IPS-18c (cell line): ENCODE measurements around the gene SGCD.

Source experiments
- H3K4me3 ChIP-seq: 2 replicates; pipeline ENCODE4 v1.7.0; 2013; ENCODE audit warnings: low read depth, mild to moderate bottlenecking, low read length, moderate library complexity; ENCODE audit not compliant: insufficient read depth
- H3K9me3 ChIP-seq: one replicate; pipeline ENCODE4 v1.6.1; 2013; ENCODE audit warnings: mild to moderate bottlenecking, low read length, moderate library complexity; ENCODE audit not compliant: control insufficient read depth, insufficient read depth

The SGCD gene

DNA sequence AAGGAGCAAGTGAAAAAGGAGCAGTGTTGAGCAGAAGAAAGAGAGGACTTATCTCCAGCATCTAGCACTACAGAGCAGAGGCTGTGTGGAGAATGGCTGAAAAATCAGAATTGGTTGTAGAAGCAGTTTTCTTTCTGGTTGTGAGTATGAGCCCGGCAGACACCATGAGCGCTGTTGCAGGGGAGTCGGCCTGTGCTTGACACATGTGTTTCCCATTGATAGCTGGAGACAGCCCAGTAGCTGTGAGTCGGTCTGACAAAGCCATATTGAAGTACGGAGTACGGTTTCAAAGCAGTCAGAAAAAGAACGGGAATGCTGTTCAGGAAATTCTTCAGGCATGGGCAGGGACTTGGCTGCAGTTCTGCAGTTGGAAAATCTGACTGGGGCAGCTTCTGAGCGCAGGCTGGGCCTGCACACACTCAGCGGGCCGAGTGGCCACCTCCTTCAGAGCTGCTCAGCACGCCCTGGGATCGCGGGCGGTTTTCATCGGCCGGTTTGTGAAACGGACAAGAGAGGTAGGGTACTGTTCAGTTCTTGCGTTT, at the start of gene SGCD:
SGCD (plus strand) TSS at position 447 of the 542 bp plus-strand sequence.
- H3K4me3 ChIP-seq = no peak within 1 kb of the TSS
- H3K9me3 ChIP-seq = no peaks in the 10 kb centered on the region

DNA sequence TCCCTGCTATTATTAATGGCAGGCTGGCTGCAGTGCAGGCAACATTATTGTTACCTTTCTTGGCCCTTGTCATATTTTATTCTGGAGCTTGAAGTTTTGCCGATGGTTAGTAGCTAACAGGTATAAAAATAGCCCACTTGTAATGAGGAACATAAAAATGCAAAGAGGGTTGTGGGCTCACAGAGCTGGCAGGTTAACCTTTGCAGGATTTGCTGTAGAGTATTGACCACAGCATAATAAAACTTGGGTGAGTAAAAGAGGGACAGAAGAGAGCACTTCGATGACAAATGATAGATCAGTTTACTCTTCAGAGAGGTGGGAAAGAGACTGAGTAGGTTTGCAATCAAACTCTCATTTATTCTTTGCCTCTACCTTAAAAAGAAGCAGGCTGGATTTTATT, 49.7 kb upstream of the SGCD start:
- Histone ChIP-seq H3K9me3 (no peaks in the 10 kb centered on the region), H3K4me3 (no peak overlapping the region)

DNA sequence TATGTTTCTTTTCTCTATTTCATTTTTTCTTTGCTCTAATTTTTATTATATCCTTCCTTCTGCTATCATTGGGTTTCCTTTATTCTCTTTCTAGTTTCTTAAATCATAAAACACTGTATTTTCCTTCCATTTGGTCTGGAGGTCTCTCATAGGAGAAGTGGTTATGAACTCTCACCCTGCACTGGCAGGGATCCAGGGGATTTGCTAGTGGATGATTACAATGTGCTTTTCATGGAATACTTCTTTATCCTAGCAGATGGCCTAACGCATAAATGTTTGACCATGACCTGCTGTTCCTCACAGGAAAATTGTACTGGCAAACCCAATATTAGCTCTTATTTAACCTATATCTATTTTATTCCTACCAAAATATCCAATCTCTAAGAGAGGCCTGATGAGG, 31.5 kb upstream of the SGCD start:
- Histone ChIP-seq H3K4me3 (no peak overlapping the region), H3K9me3 (no peaks in the 10 kb centered on the region)

DNA sequence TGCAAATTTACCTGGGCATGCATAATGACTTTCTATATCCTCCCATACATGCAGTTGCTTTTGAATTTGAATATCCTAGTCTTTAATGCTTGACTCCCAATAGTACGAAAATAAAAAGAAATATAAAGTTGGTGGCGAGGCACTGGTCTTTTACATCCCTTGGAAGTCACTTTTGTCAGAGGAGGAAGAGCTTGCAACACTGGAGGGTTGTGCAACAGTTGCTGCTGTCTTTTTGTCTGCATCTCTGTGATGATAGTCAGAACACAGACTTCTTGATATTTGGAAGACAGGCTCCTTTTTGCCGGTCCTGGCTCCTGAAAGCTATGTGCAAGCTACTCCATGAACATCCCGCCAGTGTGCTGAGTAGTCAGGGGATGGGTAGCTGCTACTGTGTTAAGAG, 16.8 kb upstream of the SGCD start:
- Histone ChIP-seq H3K4me3 (no peak overlapping the region), H3K9me3 (no peaks in the 10 kb centered on the region)

DNA sequence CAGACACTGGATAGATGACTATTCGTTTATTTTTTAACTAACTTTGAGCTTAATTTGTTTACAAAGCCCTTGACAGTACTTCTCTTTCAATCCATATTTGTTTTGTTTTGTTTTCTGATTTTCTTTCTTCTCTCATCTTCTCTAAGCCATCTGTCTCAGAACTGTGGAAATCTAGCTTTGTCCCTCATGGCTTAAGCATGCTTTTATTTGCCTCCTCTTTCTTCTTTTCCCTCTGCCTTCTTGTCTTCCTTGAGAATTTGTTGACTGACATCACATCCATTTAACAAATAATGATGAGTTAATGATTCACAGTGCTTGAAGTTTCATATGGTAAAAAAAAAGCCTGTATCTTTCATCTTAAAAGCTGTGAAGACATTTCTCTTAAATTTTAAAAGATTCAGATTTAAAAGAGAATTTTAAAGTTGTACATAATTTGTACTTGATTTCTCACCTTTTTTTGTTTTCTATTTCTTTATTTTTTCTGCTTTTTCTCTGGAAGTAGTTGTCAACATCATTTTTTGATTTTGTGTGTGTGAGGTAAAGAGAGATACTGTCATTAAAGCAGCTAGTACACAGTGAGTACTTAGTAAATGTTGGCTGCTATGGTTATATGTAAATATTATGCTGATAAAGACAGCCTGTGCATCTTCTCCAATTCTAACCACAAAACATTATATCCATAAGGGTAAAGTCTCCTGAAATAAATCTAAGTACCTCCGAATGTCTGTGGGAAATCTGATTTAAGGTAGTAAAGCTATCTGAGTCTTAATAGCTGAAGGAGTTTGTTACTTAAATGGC, 13.9 kb upstream of the SGCD start:
- Histone ChIP-seq H3K4me3 (no peak overlapping the region), H3K9me3 (no peaks in the 10 kb centered on the region)

DNA sequence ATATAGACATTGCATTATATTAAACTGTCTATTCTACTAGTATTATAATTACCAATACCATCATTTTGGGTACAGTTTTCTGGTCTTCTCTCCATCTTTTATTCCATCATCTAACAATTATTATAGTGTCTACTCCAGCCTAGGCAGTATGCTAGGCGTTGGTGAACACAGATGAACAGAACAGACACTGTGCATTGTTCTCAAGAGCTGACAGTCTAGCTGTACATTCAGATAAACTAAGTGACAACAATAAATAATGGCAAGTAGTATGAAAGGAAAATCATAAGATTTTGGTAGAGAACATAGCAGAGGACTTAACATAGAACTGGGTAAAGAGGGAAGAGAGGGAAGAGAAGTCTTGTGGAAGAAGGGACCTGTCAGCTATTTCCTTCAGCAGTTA, 12.5 kb upstream of the SGCD start:
- Histone ChIP-seq H3K4me3 (no peak overlapping the region), H3K9me3 (no peaks in the 10 kb centered on the region)

DNA sequence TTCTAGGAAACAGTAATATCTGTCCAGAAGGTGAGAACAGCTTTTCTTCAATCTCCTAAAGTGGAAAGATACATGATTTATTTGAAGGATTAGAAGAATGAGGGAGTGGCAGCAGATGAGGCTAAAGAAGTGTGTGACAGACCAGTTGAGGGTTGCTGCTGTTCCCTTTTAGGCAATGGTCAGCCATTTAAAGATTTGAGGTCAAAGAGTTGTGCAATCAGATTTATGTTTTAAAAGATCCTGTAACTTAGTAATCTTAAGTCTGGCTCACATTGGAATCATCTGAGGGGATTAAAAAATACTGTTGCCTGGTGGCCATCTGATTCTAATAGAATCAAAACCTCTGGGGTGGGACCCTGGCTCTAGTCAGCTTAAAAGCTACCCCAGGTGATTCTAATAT, 4.3 kb upstream of the SGCD start:
- no peak overlapping the region for H3K4me3 ChIP-seq
- no peaks in the 10 kb centered on the region for H3K9me3 ChIP-seq

DNA sequence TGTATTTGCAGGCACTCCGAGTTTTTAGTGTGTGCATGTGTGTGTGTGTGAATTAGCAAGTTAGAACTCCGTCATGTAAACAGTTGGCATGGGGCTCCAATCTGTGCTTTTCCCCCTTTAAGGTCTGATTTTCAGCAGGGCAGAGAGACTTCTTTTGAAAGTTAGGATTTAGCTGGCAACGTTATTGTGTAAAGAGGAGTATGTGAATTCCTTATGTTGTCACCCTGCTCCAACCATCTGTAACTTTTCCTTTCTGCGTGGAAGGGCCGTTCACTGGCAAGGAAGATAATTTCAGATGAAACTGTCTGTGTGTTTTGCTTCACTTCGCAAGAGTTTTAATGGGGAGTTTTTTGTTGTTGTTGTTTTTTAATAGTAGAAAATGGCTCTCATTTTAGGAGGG, 332 bp downstream of the SGCD start:
- Histone ChIP-seq H3K9me3 (no peaks in the 10 kb centered on the region), H3K4me3 (no peak overlapping the region)

DNA sequence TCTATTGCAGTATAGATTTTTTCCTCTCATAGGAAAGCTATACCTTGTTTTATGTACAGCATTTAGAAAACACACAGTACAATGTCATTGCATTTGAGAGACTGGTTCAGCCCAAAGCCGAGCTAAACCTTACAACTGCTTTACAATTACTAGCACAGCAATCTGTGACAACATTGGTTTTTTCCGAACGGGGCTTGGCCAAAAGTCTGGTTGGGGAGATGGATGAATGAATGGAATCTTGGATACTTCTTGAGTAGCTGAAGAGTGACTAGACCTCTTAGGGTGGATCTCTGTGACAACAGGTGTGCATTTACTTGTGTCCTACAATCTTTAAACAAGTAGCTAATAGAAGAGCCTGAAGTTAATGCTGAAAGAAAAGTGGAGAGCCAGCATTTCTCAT, 1.2 kb downstream of the SGCD start:
- Histone ChIP-seq H3K9me3 (no peaks in the 10 kb centered on the region), H3K4me3 (no peak overlapping the region)

DNA sequence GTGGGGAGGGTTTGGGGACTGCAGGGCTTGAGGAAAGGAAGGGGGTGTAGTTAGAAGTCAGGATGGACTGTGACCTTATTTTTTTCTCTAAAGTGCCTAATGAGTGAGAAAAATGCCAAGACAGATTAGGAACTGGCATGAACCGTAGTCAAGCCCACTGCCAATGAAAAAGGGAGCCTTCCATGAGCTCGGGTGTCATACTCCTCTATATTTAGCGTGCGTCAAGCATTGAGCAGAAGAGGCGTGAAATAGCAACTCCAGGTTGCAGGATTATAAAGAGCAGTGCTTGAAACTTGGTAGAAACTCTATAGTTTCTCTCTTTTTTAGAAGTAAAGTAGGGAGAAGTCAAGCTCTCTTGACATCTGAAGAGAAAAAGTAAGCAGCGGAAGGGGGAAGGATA, 1.8 kb downstream of the SGCD start:
- H3K4me3 ChIP-seq = no peak overlapping the region
- no peaks in the 10 kb centered on the region for H3K9me3 ChIP-seq

DNA sequence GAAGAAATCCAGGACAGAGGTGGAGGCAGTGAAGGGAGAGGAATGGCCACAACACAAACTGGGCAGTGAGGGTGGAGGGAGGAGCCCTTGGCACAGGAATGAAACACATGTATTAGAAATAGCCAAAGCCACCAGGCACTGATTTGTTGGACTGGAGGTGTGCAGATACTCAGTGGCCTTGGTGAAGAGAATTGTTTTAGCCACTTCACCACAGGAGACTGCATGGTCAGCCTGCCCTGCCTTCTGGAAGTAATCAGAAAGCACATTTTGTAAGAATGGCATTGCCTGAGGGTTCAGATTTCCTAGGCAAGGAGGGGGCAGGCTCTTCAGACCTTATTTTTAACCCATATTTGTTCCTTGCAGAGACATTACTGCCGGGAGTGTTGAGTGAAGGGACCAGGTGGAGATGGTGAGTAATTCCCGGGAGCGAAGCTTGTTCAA, 2.2 kb downstream of the SGCD start:
- no peak overlapping the region for H3K4me3 ChIP-seq
- H3K9me3 ChIP-seq = no peaks in the 10 kb centered on the region

DNA sequence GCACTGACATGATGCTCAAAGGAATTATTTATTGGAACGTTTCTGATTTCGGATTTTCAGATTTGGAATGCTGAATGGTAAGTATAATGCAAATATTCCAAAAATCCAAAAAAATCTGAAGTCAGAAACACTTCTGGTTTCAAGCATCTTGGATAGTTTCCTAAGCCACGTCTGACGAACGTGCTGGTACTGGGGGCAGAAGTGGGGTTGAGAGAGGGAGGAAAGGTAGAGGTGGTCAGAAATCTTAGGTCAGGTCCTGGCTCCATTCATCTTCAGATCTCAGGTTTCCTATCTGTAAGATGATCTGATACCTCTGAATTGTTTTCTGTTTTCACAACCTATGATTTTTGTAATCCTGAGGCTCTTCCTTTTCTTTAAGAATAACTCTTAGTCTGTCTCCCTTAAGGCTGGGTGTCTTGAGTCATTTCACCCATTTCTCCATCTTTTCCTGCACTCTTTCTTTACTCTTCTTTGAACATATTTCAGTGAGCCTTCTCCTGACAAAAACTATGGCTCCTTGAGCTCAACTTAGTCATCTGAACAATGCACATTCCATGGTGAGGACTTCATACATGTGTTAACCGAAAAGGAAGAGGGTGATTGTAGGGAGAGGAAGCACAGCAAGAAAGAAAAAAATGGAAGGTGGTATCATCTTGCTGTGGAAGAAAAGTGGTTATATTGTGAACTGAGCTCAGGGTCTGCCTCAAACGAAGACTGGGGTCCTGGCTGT, 3.3 kb downstream of the SGCD start:
- H3K9me3 ChIP-seq = no peaks in the 10 kb centered on the region
- no peak overlapping the region for H3K4me3 ChIP-seq

DNA sequence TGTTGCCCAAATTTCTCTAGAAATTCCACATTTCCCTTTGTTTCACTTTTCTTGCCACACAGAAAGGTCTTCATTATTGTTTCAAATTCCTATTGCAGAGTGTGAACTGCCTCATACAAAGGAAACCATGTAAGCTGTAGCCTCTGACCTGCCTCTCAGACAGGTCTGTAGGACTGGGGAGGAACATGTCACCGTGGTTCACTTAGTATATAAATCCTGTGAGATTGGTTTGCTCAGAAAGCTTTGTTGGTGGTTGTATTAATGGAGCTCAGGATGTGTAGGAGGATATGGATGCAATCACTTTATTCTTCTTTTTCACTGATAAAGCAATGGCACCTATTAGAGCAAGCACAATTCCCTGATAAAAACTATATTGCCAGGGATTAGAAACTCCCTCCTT, 4.2 kb downstream of the SGCD start:
- no peak overlapping the region for H3K4me3 ChIP-seq
- H3K9me3 ChIP-seq = no peaks in the 10 kb centered on the region

DNA sequence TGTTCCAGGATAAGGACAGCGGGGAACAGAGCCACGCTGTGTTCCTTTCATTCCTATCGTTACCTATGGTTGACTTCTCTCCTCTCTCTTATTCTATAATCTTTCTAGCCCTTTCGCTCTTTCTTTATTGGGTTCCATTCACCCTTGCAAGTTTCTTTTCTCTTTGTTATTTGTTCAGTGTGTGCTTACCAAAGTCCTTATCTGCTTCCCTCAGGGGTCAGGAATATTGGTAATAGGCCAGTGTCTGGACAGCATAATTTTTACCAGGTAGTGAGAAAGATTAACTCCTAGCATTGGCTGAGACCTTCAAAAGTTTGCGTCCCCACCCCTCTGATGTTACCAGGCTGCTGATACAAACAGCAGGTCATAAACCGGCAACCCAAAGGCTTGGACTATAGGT, 4.9 kb downstream of the SGCD start:
- H3K9me3 ChIP-seq = no peaks in the 10 kb centered on the region
- H3K4me3 ChIP-seq = no peak overlapping the region

DNA sequence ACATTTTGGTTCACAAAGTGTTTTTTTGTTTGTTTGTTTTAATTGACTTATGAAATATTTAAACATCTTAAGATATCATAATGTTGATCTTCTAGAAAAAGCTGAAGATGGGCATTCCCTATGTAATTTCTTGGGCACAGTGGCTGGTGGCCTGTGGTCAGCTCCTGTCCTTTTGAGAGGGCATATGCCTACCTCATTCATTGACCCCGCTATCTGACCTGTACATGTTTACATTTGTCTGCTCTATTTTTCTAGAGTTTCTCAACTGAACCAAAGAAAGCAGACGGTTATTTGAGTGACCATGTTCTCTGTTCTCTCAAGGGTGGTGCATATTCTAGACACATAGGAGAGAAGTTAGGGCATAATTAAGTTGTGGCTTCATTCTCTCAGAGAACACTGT, 5.3 kb downstream of the SGCD start:
- Histone ChIP-seq H3K4me3 (no peak overlapping the region), H3K9me3 (no peaks in the 10 kb centered on the region)

DNA sequence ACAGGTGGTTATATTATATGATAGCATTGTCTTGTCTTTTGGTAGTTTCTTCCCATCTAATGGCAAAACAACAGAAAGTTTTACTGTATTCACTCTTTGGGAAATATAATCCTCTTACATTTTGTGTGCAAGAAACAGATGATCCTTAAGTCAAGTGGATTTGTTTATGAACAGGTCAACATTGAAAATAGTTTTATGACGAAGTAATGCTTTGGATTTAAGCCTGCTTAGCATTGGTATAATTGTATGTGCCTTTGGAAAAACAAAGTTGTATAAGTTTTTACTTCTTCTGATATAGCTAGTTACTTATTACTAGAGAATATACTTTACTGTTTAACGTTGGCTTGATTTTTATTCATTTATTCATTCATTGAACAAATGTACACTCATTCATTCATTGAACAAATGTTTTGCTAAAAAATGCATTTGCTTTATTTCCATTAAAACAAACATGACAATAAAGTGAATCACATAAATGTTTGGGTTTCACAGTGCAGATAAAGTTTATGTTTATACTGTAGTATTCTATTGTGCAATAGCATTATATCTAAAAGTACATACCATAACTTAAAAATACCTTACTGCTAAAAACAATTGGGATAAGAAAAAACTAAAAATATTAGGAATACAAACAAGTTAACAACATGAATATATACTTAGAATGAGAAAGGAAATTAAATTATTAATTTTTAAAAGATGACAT, 12.3 kb downstream of the SGCD start:
- Histone ChIP-seq H3K4me3 (no peak overlapping the region), H3K9me3 (no peaks in the 10 kb centered on the region)

DNA sequence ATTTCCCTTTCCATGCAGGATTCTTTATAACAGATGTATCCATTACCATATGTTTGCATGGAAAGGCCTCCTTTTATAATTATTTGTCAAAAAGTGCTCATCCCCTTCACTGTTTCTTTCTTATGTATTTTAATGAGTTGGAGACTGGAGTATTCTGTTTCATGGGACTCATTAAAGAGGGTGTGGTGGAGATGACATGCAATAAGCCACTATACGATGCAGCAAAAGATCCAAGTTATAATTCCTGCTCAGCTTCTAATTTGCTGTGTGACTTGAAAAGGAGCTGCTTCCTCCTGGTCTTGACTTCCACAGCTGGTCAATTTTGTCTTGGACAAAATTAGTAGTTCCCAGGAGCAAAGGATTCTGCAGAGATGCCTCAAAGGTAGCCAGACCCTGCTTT, 13.9 kb downstream of the SGCD start:
- no peak overlapping the region for H3K4me3 ChIP-seq
- H3K9me3 ChIP-seq = no peaks in the 10 kb centered on the region

DNA sequence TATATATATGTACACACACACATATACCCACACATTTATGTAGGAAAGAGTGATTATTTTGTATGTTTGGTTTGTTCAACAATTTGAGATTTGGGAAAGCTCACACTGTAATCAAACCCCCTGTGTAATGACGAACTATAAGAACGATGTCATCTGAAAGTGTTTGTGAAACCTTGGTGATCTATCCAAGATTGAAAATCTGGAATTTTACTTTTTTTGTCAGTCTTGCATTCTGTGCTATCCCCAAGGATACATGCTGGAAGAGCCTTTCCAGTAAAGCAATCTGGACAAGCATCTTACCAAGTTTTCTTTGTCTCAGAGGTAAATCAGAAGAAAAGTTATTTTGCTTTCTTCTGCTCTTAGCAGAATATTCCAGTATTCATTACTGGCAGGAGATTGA, 23.3 kb downstream of the SGCD start:
- no peak overlapping the region for H3K4me3 ChIP-seq

More for the DNA sequence above, 23.3 kb downstream of the SGCD start:
- H3K9me3 ChIP-seq = no peaks in the 10 kb centered on the region
